RWPE2 (cell line): ENCODE results near the gene RILPL1.
"Not testable (repeated sequence)": the region's sequence is repeated elsewhere in the genome, so short reads cannot be mapped to it uniquely, and the experiment has no call there.

ENCODE experiments used
- ATAC-seq: fragments of 200-7000 bp; cut with Tn5 transposase; 3 replicates; pipeline ENCODE4 v1.9.1; 2021; ENCODE audit warnings: low read depth
- DNase-seq: peaks from one replicate; pipeline ENCODE4 v3.0.0-alpha.2; 2020; ENCODE audit warnings: low spot score
- H3K27ac ChIP-seq: fragments of 450-650 bp; 2 replicates; pipeline ENCODE4 v1.5.1; 2017; ENCODE audit warnings: mild to moderate bottlenecking; ENCODE audit not compliant: poor library complexity, severe bottlenecking
- H3K27me3 ChIP-seq: fragments of 250-450 bp; sonication (Bioruptor Pico); 2 replicates; pipeline ENCODE4 v1.5.1; 2021; ENCODE audit warnings: mild to moderate bottlenecking, moderate library complexity; ENCODE audit not compliant: insufficient read depth, poor library complexity, severe bottlenecking
- H3K36me3 ChIP-seq: fragments of 250-450 bp; sonication (Bioruptor Pico); 2 replicates; pipeline ENCODE4 v1.5.1; 2020; ENCODE audit warnings: low read depth, mild to moderate bottlenecking, moderate library complexity
- H3K4me1 ChIP-seq: fragments of 250-450 bp; sonication (Bioruptor Pico); 2 replicates; pipeline ENCODE4 v1.5.1; 2021; ENCODE audit warnings: mild to moderate bottlenecking, moderate library complexity; ENCODE audit not compliant: insufficient read depth, poor library complexity, severe bottlenecking
- H3K4me3 ChIP-seq: fragments of 250-450 bp; sonication (Bioruptor Pico); 2 replicates; pipeline ENCODE4 v1.5.1; 2021; ENCODE audit warnings: mild to moderate bottlenecking, moderate library complexity; ENCODE audit not compliant: severe bottlenecking
- H3K9me3 ChIP-seq: fragments of 250-450 bp; sonication (Bioruptor Pico); 2 replicates; pipeline ENCODE4 v1.5.1; 2021; ENCODE audit warnings: mild to moderate bottlenecking, moderate library complexity; ENCODE audit not compliant: severe bottlenecking
- CTCF ChIP-seq: fragments of 450-650 bp; IDR thresholded peaks from one replicate; pipeline ENCODE4 v1.5.1; 2017; ENCODE audit warnings: mild to moderate bottlenecking, moderate library complexity; ENCODE audit not compliant: poor library complexity, severe bottlenecking

Gene RILPL1

GRCh38 chr12:123520567-123521474 is 12.7 kb downstream of the RILPL1 start:
- Histone ChIP-seq H3K36me3 (peaks cover 53% of the 10 kb centered on the region), H3K27me3 (no peaks in the 10 kb centered on the region)
- no peak for ATAC-seq

GRCh38 chr12:123519141-123520001 is 14.1 kb downstream of the RILPL1 start:
- TF ChIP-seq CTCF = no peak
- Histone ChIP-seq H3K36me3 (peaks cover 52% of the 10 kb centered on the region), H3K27ac (peak overlapping the region; percentile 81), H3K9me3 (no peaks in the 10 kb centered on the region), H3K4me1 (peaks cover 13% of the 10 kb centered on the region), H3K27me3 (no peaks in the 10 kb centered on the region), H3K4me3 (no peak overlapping the region)
- DNase-seq = peak; percentile 94
- ATAC-seq = peak; percentile 88

More at GRCh38 chr12:123520567-123521474, 12.7 kb downstream of the RILPL1 start:
- H3K27ac ChIP-seq = peak overlapping the region; percentile 81
- no peak for TF ChIP-seq CTCF
- no peaks in the 10 kb centered on the region for H3K9me3 ChIP-seq
- no peak overlapping the region for H3K4me3 ChIP-seq
- H3K4me1 ChIP-seq = peaks cover 13% of the 10 kb centered on the region
- no peak for DNase-seq

- DNase-seq = no peak
- Histone ChIP-seq H3K4me1 (peaks cover 13% of the 10 kb centered on the region), H3K9me3 (no peaks in the 10 kb centered on the region), H3K27me3 (no peaks in the 10 kb centered on the region), H3K27ac (no peak overlapping the region), H3K36me3 (peaks cover 42% of the 10 kb centered on the region), H3K4me3 (no peak overlapping the region)
- ATAC-seq = no peak
- TF ChIP-seq CTCF = no peak
These were observed 17.2 kb downstream of the RILPL1 start for GRCh38 chr12:123516216-123516780.

GRCh38 chr12:123514582-123515221 is 18.8 kb downstream of the RILPL1 start:
- H3K36me3 ChIP-seq = peaks cover 27% of the 10 kb centered on the region
- H3K4me3 ChIP-seq, H3K4me1 ChIP-seq, H3K9me3 ChIP-seq, H3K27ac ChIP-seq, ATAC-seq, DNase-seq, H3K27me3 ChIP-seq: not testable (repeated sequence)

- peaks cover 7% of the 10 kb centered on the region for H3K4me1 ChIP-seq
- no peak for TF ChIP-seq CTCF
- no peaks in the 10 kb centered on the region for H3K27me3 ChIP-seq
- no peaks in the 10 kb centered on the region for H3K9me3 ChIP-seq
- no peak; the same call in 2 of the 3 replicates for ATAC-seq
- peak overlapping the region; percentile 15 for H3K27ac ChIP-seq
- H3K4me3 ChIP-seq = no peak overlapping the region
- H3K36me3 ChIP-seq = peaks cover 26% of the 10 kb centered on the region
- DNase-seq = no peak
These were observed 19.7 kb downstream of the RILPL1 start for GRCh38 chr12:123513805-123514204.
